LHCN-M2 (cell line): ENCODE results near the gene FRMD4A. TPM values are rescaled to one million over a fixed set of nuclear protein-coding genes. Genes with fewer than 3 reads are reported as not detected.

ENCODE experiments used
- DNase-seq: peaks from one replicate; pipeline ENCODE4 v3.0.0-alpha.2; 2012; ENCODE audit warnings: low read depth
- total RNA-seq: library from RNA; depleted of rRNA; stranded (reverse); fragments of >200 nt; gene quantifications from 2 replicates; pipeline ENCODE4 v1.2.3, GENCODE V29; 2014

The FRMD4A gene
- total RNA-seq, 1 experiment from 2014 or later: 34.8 TPM

DNA sequence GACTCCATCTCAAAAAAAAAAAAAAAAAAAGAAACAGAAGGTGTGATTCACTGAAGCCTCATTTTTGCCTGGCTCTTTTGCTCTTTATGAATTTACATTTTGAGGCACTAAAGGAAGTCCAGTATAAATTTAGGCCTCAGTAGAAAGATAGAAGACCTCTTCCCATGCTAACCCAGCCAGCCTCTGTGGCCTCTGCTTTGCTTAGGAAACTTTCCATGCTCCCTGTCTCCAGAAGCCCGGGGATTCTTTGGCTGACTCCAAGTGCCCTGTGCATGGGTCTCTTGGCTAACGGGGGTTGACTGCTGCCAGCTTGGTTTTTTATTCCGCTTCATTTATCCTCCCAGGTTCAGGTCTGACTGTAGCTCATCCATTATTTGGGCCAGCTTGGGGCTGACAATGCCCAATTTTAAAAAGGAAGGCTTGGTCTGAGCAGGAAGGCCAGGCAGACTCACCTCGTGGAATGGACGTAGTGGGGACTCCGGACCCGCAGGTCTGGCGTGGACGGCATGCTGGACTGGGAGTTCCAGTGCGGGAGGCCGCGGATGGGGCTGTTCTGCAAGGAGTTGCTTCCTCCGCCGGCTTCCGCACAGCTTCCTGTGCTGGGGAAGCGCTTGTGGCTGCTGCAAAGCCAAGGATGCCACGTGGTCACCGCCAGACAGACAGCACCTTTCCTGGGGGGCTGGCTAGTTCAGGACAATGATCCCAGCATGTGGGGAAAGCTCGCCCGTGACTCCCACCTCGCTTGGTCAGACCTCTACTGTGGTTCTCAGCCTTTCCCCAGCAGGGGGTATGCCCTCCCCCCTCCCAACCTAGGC lies 671.6 kb downstream of the FRMD4A start:
- DNase-seq: no peak

DNA sequence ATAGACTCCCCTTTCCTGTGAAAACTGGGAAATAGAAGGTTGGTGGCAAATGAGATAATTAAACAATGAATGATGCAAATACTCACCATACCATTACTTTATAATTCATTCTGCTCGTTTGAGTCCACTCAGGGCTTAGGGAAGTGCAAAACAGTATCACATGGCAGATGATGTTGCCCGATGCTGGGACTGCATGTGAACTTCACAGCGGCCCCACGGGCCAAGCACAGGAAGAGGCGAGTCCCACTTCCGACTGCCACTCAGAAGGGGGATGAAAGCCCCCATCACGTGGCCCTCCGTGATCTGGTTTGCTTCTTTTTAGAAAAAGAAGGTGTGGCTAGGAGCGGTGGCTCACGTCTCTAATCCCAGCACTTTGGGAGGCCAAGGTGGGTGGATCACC lies 672.5 kb downstream of the FRMD4A start:
- DNase-seq: no peak

DNA sequence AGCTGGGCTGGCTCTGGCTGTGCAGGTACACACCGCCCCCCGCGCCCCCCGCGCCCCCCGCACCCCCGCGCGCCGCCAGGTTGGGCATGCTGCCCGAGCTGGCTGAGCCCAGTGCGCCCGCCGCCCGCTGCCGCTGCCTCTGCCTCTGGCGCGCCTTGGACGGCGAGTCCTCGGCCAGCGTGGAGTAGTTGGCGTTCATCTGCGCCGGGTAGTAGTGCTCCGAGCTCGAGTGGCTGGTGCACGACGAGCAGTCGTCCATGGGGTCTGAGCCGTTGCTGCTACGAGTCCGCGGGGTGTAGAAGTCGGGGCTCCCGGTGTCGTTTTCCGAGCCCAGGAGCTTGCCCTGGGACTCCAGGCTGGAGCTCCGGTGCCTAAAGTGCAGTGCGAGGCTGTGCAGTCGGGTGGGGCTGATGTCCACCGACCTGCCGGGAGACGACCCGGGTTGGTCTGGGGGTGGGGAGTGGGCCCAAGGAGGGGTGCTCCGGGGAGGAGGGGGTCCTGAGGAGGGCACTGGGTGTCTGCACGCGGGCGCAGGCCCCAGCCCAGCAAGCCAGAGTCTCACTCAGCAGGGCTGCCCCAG lies 673.5 kb downstream of the FRMD4A start:
- no peak for DNase-seq

DNA sequence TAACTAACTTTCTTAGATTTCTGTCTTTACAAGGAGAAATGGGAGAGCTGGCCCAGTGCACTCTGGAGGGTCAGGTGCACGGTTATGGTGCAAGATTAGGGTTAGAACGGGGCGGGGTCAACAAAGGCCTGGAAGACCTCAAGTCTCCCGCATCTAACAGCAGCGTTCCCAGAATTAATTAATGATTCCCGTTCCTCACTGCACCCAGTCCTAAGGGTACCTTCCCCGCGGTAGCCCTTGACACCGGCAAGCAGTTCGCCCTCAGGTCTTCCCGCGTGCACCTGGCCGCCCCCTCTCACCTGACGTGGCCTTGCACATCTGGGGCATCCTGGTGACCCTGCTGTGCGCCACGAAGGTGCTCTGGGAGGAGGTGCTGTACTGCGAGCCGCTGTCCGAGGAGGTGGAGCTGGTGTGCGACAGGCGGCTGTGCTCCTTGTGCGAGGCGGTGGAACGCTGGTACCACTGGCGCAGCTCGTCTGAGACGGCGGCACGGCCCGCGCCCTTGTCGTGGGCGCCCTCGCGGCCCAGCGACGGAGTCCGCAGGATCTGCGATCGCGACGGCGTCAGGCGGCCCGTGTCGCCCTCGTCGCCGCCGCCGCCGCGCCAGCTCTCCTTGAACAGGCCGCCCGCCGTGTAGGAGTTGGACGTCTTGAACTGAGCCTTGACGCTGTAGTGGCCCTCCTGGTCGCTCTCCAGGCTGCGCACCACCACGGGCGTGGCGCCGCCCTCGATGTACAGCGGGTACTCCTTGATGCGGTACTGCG lies 674.2 kb downstream of the FRMD4A start:
- no peak for DNase-seq

DNA sequence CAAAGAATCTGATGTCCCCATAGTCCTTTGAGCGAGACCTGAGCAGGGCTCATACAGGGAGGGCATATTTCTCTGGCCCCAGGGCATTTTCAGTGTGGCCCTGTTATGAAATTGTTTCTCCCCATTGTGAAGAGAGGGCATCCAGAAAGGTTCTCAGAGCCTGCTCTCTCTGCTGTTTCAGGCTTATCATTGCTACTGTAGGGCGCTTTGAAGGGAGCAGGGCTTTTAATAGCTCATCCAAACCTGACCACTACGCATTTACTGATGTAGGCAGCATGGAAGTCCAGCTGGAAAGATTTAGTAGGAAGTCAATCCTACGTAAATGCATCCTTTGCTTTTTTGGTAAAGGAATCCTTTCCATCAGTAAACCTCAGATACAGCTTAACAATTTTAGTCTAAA lies 675.9 kb downstream of the FRMD4A start:
- no peak for DNase-seq

DNA sequence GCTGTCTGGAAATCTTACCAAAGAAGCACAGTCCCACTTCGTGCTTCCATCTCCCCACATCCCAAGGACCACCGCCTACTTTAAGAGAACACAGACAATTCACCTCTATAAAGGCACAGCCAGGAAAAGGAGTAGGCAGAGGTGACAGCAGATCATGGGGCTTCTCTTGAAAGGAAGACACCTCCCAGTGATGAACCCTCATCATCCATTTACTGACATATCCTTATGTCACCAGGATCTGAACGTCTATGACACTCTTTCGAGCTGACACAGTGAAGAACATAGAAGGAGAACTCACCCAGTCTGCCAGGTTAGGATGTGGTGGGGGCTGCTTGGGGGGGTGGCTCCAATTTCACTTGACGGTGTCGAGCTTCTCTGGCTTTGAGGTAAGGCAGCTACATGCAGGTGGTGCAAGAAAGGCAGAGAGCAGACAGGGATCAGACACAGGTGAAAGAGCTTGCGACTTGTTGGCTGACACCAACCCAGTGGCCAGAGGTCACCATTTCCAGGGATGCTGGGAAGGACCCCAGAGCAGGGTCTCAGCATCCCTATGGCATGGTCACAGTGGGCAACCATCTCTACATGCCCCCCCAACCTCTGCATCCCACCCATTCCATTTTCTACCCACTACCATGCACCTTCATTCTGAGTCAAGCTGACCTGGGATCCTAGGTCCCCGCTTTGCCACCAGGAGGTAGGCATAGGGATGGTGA lies 676.5 kb downstream of the FRMD4A start:
- no peak for DNase-seq

DNA sequence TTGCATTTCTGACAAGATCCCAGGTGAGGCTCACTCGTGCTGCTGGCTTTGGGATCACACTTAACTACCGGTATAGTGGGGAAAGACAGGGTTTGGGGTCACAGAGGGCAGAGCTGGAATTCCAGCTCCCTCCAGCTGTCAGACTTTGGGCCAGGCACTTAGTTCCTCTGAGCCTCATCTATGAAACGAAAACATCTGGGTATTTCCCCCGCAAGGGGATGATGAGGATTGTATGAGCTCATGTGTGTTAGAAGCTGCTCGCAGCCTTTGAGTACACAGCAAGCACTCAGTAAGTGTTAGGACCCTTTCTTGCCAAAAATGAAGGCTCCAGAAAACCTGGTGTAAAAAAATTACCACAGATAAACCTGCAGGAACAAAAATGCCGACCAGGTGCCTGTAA lies 677.9 kb downstream of the FRMD4A start:
- no peak for DNase-seq

DNA sequence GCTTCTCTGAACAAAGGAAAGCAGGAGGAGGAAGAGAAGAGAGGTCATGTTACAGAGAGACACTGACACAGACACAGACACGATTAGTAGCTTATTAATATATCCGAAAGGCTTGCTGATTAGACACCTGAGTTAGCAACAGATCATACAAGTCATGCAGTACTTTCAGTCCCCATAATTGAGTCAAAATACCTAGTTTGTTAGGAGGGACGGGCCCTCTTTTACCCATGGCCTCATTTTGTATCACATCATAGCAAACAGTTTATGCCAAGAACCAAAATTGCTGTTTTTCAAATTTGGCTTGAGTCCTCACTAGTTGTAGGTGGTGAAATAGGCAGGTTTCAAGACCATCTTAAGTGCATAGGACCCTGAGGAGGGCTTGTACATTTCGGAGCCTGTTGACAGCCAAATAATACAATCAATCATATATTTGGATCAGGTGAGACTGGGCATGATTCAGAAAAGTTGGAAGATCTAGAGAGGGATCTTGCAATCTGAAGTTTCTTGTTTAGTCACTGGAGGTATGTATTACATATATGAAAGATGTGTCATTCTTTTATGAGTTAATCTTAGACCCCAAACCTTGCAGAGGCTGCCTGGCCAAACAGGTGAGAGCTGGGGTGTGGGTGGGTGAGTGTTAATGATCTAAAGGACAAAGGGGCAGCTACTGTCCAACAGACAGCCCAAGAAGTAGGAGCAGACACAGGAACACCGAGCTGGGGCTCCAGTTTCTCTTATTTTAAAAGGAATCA lies 678.6 kb downstream of the FRMD4A start:
- no peak for DNase-seq

DNA sequence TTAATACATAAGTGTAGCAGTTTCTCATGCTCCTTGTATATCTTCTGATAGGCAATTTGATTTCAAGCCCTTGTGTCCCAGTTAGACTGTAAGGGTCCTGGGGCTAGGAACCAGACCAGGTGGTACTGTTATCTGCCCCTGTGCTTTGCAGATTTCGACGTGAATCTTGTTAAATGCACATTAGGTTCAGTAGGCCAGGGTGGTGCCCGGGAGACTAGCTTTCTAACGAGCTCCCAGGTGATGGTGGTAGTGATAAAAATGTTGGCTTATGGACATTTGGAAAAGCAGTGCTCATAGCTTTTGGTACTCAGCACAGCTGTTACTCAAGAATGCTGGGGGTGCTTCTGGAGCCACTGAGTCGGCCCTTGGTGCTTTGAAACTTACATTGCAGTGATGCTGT lies 679.8 kb downstream of the FRMD4A start:
- DNase-seq: no peak

DNA sequence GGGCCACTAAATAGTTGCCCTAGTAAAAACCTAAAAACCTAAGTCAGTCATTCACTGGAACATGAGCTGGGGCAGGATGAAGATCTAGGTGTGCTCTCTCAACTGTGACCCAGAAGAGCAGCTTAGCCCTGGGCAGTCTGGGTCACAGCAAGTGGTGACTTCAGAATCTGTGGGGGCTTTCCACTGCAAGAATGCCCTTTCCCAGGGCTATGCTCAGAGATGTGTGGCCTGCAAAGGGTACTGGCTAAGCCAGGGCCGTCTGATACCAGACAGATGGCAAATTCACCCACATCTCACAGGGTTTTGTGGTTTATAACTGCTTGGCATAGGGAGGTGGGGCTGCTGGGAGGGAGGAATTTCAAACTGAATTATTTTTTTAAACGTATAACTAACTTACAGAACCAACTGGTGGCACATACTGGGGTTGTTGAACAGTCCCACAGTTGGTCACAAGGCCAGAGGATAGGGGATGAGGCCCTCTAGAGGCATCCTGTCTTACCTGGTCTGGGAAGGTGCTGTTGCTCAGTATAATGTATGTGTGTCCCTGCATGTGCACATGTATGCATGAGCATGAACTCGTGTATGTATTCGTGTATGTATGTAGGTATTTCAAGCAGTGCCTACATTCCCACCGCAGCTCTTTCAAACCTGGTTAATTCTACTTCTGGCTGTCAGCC lies 680.7 kb downstream of the FRMD4A start:
- DNase-seq: no peak

DNA sequence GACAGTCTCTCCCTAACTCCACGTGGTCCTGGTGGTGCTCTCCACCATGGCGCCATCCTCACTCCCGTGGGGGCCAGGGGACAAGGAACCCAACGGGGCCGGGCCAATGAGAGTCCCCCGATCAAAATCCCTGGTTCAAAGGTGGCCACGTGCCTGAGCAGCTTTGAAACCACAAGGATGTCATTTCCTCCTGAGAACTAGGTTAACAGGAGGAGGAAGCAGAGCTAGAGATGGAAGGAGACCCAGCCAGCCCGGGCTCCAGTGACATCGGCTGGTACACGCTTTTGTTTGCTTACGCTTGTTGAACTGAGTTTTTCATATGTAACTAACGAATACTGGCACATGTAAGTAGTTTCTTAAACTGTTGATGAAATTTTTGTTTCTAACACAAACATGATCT lies 682.3 kb downstream of the FRMD4A start:
- no peak for DNase-seq

DNA sequence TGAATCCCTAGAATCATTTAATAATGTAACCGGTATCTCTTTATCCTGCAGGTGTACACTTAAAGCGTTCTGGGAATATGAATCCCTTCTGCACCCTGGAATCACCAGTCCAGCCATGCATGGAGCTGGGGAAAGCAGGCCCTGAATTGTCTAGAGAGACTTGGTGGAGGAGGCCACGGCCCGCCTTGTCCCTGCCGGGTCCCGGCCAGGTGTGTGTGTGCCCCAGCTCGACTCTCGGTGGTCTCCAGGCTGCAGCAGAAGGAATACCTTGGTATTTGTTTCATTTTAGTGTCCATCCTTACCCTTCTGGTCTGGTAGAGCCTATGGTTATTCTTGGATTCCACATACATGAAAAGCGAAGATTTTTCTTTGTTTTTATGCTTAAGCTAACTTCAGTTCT lies 685.9 kb downstream of the FRMD4A start:
- no peak for DNase-seq

DNA sequence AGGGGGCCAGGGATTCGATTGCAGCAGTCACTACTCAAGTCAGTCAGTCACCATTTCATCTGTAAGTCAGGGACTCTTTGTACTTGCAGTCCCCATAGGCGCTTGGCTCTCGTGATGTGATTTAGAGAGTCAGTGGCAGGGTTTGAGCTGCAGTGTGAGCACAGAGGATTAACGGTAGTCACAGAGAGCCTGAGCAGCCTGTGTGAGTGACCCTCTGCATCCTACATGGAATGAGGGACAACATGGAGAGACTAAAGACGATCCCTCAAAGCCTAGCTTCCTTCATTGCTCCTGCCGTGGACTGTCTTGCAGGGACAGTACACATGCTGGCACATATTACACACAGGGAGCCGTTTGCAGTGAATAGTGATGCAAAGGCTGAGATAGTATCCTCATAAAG lies 687.7 kb downstream of the FRMD4A start:
- no peak for DNase-seq

DNA sequence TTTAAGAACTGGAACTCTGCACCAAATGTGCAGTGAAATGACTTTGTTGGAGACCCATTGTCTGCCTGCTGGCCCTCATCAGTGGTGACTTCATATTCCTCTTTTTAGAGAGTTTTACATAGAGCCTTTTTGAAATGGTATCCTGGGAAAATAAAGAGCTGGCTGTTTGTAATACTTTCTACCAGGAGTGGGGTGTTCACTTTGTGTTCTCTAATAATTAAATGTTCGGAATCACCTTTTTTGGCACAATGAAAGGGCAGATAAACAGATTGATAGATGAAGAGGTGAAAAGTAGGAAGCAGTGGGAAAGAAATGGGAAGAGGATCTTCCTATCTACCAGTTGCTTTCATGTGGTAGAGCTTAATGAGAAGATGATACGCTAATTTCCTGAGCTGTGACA lies 688.4 kb downstream of the FRMD4A start:
- no peak for DNase-seq

DNA sequence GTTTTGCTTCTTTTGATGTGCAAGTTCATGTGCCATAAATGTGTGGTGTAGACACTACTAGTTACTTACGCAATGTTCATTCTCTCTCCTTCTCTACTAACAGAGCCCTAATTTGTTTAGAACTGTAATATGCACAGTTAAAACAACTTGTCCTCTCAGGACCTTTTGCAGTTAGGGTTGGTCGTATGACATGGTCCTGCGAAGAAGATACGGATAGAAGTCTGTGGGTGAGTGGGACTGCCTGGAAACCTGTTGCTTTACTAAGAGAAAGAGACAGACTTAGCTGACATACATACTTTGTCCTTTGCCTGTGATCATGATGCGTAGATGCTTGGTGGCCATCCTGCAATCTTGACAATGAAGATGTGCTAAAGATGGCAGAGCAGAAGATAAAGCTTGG lies 692.8 kb downstream of the FRMD4A start:
- no peak for DNase-seq

DNA sequence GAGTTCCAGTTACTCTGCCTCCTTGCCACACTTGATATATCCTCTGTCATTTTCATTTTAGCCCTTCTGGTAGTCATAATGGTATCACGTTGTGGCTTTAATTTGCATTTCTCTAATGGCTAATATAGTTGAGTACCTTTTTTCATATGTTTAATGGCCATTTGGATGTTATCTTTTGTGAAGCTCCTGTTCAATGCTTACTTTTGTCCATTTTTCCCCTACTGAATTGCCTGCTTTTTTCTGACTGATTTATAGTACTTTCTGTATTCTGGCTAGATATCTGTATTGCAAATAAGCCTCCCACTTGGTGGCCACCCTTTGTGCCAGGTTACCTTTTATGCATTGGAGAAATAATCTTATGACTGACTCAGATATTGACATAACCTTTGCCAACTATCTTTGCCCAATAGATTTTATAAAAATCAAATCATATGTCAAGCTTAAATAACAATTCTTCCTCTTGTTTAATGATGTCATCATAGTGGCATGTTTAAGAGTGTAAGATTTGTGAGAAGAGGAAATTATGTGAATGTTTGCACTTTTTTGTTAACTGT lies 693.3 kb downstream of the FRMD4A start:
- no peak for DNase-seq

DNA sequence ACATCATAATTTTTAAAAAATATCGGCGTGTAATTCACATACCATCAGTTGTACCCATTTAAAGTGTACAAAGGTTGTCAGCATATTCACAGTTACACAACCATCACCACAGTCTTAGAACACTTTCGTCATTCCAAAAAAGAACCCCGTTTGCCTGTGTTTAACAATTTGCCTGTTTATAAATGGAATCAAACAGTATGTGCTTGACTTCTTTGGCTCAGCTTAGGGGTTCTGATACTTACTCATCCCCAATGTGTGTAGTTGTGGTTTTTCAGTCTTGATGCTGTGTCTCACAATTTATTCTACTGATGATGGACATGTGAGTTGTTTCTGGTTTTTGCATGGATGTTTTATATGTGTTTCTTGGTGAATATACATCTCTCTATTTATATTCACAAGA lies 693.9 kb downstream of the FRMD4A start:
- DNase-seq: no peak

DNA sequence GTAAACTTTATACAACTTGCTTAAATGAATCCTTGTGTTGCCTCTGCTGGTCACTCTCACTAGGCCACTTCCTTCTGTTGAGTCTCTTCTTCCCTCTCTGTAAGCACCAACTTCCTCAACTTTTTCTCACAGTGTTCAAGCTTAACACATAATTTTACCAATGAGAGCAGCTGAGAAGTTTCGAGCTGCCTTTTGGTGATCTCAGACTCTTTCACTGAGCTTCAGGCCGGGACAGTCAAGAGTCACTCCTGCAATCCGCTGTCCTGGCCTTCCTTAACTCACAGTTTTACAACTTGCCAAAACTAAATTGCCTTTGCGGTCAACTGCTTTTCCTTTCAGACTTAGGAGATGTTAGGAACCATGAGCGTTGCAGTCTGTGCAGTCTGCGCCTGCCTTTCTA lies 696.5 kb downstream of the FRMD4A start:
- DNase-seq: peak; percentile 38

DNA sequence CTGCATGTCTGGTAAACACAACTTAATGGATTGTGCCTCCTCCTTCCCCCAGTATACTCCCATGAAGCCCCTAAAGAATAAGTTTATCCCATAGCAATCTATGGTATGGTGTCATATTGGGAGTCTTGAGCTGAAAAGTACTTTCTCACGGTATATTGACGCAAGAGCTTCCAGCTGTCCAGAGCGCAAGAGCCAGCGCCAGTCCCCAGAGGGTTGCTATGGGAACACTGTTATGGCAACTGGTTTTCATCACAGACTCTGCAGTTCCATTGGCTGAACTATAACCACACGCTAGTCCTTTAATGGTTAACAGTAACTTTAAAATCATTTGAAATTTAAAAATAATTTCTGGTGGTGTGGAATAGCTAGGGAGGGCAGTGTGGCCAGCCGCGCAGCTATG lies 697.0 kb downstream of the FRMD4A start:
- DNase-seq: peak; percentile 97

DNA sequence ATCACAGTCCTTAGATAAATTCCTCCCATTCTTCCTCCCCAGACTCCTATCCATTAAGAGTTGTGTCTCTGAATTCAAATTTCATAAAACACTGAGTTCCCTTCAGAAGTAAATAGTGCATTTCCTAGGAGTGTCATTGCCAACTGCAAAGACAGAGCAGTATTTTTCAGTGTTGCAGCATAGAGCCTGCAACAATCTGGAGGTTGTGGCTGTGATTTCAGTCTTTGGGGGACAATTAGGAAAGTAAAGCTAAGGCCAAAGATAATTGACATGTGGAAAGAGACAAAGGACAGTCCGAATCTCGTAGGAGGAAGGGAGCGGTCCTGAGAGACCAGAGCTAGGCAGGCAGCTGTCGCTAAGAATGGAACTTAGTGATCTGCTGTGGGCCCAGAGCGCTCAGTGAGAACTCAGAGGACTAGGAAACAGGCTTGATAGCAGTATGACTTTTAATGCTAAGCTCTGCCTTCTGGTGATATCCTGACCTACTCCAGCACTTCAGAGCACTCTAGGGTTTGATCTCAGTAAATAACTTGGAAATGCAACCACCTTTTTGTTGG lies 697.8 kb downstream of the FRMD4A start:
- DNase-seq: peak; percentile 40
